ENCODE measurements around the gene EVA1C. TPM values are rescaled to one million over a fixed set of nuclear protein-coding genes. Genes with fewer than 3 reads are reported as not detected.

Gene EVA1C
- total and polyA plus RNA-seq, 12 donors: 12.1 to 42.9 (median 14.0) TPM

DNA sequence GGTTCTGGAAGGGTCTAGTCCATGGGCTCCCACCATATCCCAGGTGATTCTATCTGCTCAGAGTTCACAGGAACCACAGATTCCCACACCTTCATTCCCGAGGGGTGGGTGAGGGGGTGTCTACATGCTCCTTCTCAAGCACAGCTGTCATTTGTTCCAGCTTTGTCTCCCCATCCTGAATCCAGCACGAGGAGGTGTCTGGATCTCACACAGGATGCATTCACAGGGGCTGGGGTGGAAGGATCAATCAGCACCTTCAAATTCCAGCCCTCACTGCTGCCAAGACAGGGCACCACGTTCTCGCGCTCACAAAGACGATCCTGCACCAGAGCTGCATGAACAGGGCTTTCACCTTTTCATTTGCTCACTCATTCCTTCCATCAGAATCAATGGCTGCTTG, 120.1 kb downstream of the EVA1C start:
- ATAC-seq (no peak), DNase-seq (no peak)
- Histone ChIP-seq H3K9me3 (no peaks in the 10 kb centered on the region), H3K36me3 (no peaks in the 10 kb centered on the region), H3K27me3 (no peaks in the 10 kb centered on the region), H3K4me3 (no peak overlapping the region), H3K4me1 (peaks cover 0 to 2% (median 0%) of the 10 kb centered on the region in 9 donors), H3K27ac (no peak overlapping the region)
- TF ChIP-seq, protein P1, sequence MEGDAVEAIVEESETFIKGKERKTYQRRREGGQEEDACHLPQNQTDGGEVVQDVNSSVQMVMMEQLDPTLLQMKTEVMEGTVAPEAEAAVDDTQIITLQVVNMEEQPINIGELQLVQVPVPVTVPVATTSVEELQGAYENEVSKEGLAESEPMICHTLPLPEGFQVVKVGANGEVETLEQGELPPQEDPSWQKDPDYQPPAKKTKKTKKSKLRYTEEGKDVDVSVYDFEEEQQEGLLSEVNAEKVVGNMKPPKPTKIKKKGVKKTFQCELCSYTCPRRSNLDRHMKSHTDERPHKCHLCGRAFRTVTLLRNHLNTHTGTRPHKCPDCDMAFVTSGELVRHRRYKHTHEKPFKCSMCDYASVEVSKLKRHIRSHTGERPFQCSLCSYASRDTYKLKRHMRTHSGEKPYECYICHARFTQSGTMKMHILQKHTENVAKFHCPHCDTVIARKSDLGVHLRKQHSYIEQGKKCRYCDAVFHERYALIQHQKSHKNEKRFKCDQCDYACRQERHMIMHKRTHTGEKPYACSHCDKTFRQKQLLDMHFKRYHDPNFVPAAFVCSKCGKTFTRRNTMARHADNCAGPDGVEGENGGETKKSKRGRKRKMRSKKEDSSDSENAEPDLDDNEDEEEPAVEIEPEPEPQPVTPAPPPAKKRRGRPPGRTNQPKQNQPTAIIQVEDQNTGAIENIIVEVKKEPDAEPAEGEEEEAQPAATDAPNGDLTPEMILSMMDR (IDR thresholded peaks at IDR 0.05): no peak
- WGBS, 2 donors: 53 to 80% methylated on average over 6 of the region's 6 CpGs
- intact Hi-C loops (cut with DNase I): no loop called here

DNA sequence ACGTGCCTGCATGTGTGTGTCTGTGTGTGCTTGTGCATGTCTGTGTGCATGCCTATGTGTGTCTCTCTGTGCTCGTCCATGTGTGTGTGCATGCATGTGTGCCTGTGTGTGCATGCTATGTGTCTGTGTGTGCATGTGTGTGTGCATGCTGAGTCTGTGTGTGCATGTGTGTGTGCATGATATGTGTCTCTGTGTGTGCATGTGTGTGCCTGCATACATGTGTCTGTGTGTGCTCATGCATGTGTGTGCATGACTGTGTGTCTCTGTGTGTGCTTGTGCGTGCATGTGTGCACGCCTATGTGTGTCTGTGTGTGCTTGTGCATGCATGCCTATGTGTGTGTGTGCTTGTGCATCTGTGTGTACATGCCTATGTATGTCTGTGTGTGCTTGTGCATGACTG, 120.5 kb downstream of the EVA1C start:
- H3K27me3 ChIP-seq: no peaks in the 10 kb centered on the region
- intact Hi-C loops (cut with DNase I): no loop called here

DNA sequence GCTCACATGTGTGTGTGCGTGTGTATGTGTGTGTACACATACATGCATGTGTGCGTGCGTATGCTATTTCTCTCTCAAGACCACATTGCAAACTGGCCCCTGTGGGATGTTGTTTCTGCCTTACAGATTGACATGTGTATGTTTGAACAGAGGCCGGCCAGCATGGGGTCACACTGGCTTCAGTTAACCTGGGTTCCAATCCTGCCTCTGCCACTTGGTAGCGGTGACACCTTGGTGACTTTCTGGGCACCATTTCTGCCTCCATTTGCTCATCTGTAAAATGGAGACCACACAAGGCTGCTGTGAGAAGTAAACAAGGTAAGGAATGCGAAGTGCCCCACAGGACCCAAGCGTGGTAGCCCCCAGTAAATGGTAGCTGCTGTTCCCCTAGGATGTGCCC, 121.1 kb downstream of the EVA1C start:
- no peaks in the 10 kb centered on the region for H3K9me3 ChIP-seq
- no peak overlapping the region for H3K27ac ChIP-seq
- no peak for DNase-seq
- TF ChIP-seq, protein P1 (IDR thresholded peaks at IDR 0.05): no peak
- 97 to 99% methylated on average over 7 of the region's 7 CpGs for WGBS, 2 donors
- ATAC-seq: no peak
- H3K4me1 ChIP-seq: peaks cover 0 to 2% (median 0%) of the 10 kb centered on the region in 9 donors
- intact Hi-C loops (cut with DNase I): no loop called here
- no peaks in the 10 kb centered on the region for H3K27me3 ChIP-seq
- no peaks in the 10 kb centered on the region for H3K36me3 ChIP-seq
- H3K4me3 ChIP-seq: no peak overlapping the region

More for the DNA sequence above, 120.5 kb downstream of the EVA1C start:
- no peak for ATAC-seq
- 84 to 85% methylated on average over 4 of the region's 4 CpGs for WGBS, 2 donors
- peaks cover 0 to 2% (median 0%) of the 10 kb centered on the region in 9 donors for H3K4me1 ChIP-seq
- H3K27ac ChIP-seq: no peak overlapping the region
- H3K4me3 ChIP-seq: no peak overlapping the region
- DNase-seq: no peak
- TF ChIP-seq, protein P1 (IDR thresholded peaks at IDR 0.05): no peak
- H3K36me3 ChIP-seq: no peaks in the 10 kb centered on the region
- H3K9me3 ChIP-seq: no peaks in the 10 kb centered on the region

DNA sequence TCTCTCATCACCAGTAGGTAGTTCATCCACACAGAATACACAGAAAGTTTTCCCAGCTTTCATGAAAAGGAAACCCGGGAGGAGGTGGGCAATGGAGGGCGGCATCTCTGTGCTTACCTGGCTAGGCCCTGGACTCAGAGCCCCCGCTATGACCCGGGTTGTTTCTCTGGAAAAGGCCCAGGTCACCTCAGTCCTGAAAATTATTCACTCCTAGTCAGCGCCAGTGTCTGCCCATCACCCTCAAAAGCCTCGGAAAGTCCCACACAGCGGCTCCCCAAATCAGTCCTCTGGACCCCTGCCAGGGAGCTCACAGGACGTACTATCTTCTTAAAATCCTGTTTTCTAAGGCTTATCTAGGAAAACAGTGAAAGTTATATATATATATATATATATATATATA, 121.6 kb downstream of the EVA1C start:
- ATAC-seq (no peak), DNase-seq (no peak)
- Histone ChIP-seq H3K27me3 (no peaks in the 10 kb centered on the region), H3K27ac (no peak overlapping the region), H3K4me3 (no peak overlapping the region), H3K36me3 (no peaks in the 10 kb centered on the region), H3K9me3 (no peaks in the 10 kb centered on the region), H3K4me1 (peaks cover 0 to 2% (median 0%) of the 10 kb centered on the region in 9 donors)
- intact Hi-C loops (cut with DNase I): no loop called here
- TF ChIP-seq, protein P1 (IDR thresholded peaks at IDR 0.05): no peak
- WGBS, 2 donors: 87 to 91% methylated on average over 8 of the region's 8 CpGs

Data from heart right ventricle (tissue), 16 donors.